HG03103 (cell line): ENCODE measurements around the gene ARHGAP24.

Experiments
- ATAC-seq: cut with Tn5 transposase; IDR thresholded peaks from one replicate; pipeline ENCODE4 v1.9.1; 2021; ENCODE audit warnings: low read depth; ENCODE audit not compliant: unreplicated experiment

ARHGAP24 gene

GRCh38 chr4:86036736-86037135 lies 561.8 kb downstream of the ARHGAP24 start:
- ATAC-seq, result no peak

- no peak for ATAC-seq
Observed at GRCh38 chr4:86038037-86038436, 563.1 kb downstream of the ARHGAP24 start.

GRCh38 chr4:86043755-86044592 lies 569.0 kb downstream of the ARHGAP24 start:
- ATAC-seq, result peak; percentile 74

GRCh38 chr4:86044593-86044985 lies 569.6 kb downstream of the ARHGAP24 start:
- ATAC-seq, result no peak

- no peak for ATAC-seq
Observed at GRCh38 chr4:86048426-86048825, 573.5 kb downstream of the ARHGAP24 start.

GRCh38 chr4:86050496-86050895 lies 575.5 kb downstream of the ARHGAP24 start:
- ATAC-seq, result no peak
